HG03460 (cell line): Measurements from ENCODE around the gene SEMA7A.

Source experiments
- ATAC-seq: cut with Tn5 transposase; IDR thresholded peaks from one replicate; pipeline ENCODE4 v1.9.1; 2021; ENCODE audit not compliant: unreplicated experiment

Gene SEMA7A

GRCh38 chr15:74432271-74432967 lies 1.3 kb downstream of the SEMA7A start:
- no peak for ATAC-seq

- no peak for ATAC-seq
Measured at GRCh38 chr15:74431645-74432044, 2.1 kb downstream of the SEMA7A start.

GRCh38 chr15:74431116-74431515 lies 2.6 kb downstream of the SEMA7A start:
- no peak for ATAC-seq

GRCh38 chr15:74430510-74430951 lies 3.2 kb downstream of the SEMA7A start:
- ATAC-seq, result no peak

- ATAC-seq, result no peak
Measured at GRCh38 chr15:74429781-74430400, 3.9 kb downstream of the SEMA7A start.

- ATAC-seq, result no peak
Measured at GRCh38 chr15:74428970-74429780, 4.6 kb downstream of the SEMA7A start.

GRCh38 chr15:74428442-74428787 lies 5.3 kb downstream of the SEMA7A start:
- no peak for ATAC-seq

GRCh38 chr15:74427607-74428441 lies 5.9 kb downstream of the SEMA7A start:
- ATAC-seq, result no peak

GRCh38 chr15:74426404-74427281 lies 7.1 kb downstream of the SEMA7A start:
- ATAC-seq, result no peak

GRCh38 chr15:74425630-74426029 lies 8.1 kb downstream of the SEMA7A start:
- no peak for ATAC-seq

GRCh38 chr15:74424901-74425528 lies 8.7 kb downstream of the SEMA7A start:
- no peak for ATAC-seq

GRCh38 chr15:74423431-74424257 lies 10.1 kb downstream of the SEMA7A start:
- ATAC-seq, result no peak

GRCh38 chr15:74422652-74423430 lies 10.9 kb downstream of the SEMA7A start:
- no peak for ATAC-seq

- no peak for ATAC-seq
Measured at GRCh38 chr15:74422265-74422651, 11.5 kb downstream of the SEMA7A start.

- ATAC-seq, result no peak
Measured at GRCh38 chr15:74421302-74422245, 12.2 kb downstream of the SEMA7A start.

GRCh38 chr15:74420193-74420905 lies 13.4 kb downstream of the SEMA7A start:
- no peak for ATAC-seq
